Uterine smooth muscle cell (primary cell): ENCODE results near the gene MAPKAPK5. TPM values are rescaled to one million over a fixed set of nuclear protein-coding genes. Genes with fewer than 3 reads are reported as not detected.

Experiments used
- total RNA-seq: library from RNA; depleted of rRNA; stranded (reverse); fragments of >200 nt; gene quantifications from 2 replicates; pipeline ENCODE4 v1.2.3, GENCODE V29; 2014

Gene MAPKAPK5
- total RNA-seq = 38.5 and 41.4 TPM in 2 replicates

GRCh38 chr12:111841750-111842555 lies at the start of gene MAPKAPK5:
Gene MAPKAPK5, plus strand, starts transcription at chr12:111842228. Its CDS starts 506 bp downstream, at chr12:111842734.

Other genes starting within 250 kb of the MAPKAPK5 start
- 31.7 and 33.9 TPM in 2 replicates for gene ATXN2, start 242.9 kb upstream of the MAPKAPK5 start, total RNA-seq
- gene BRAP, start 156.3 kb upstream of the MAPKAPK5 start, total RNA-seq = 18.0 and 19.4 TPM in 2 replicates
- 16.3 and 18.4 TPM in 2 replicates for gene ACAD10, start 156.2 kb upstream of the MAPKAPK5 start, total RNA-seq
- gene ALDH2, start 75.3 kb upstream of the MAPKAPK5 start, total RNA-seq = 23.8 and 47.7 TPM in 2 replicates
- 11.2 and 14.9 TPM in 2 replicates for gene TMEM116, start 170.9 kb downstream of the MAPKAPK5 start, total RNA-seq
- gene ERP29, start 171.2 kb downstream of the MAPKAPK5 start, total RNA-seq = 65.2 and 122 TPM in 2 replicates